Hepatocyte (in vitro differentiated cells): ENCODE results near the gene TUBGCP2.

Experiments used
- CTCF ChIP-seq: fragments of 200-600 bp; sonication (generic); IDR thresholded peaks from 2 replicates; pipeline ENCODE4 v1.5.1; 2016; ENCODE audit warnings: antibody characterized with exemption, mild to moderate bottlenecking; ENCODE audit not compliant: poor library complexity
- EZH2 ChIP-seq: fragments of 200-600 bp; sonication (generic); IDR thresholded peaks from 2 replicates; pipeline ENCODE4 v1.6.1; 2016; ENCODE audit warnings: antibody characterized with exemption, mild to moderate bottlenecking, borderline replicate concordance
- EZH2phosphoT487 ChIP-seq: fragments of 200-600 bp; sonication (generic); IDR thresholded peaks from one replicate; pipeline ENCODE4 v1.6.1; 2018; ENCODE audit warnings: antibody characterized with exemption, mild to moderate bottlenecking, low read depth, moderate library complexity; ENCODE audit not compliant: unreplicated experiment, severe bottlenecking

GRCh38 chr10:133313192-133313591 is 4.5 kb upstream of the TUBGCP2 start:
- TF ChIP-seq CTCF: no peak
- no peak for TF ChIP-seq EZH2
- no peak for TF ChIP-seq EZH2phosphoT487
